Measurements from ENCODE around the gene MAP2. TPM values are rescaled to one million over a fixed set of nuclear protein-coding genes. Genes with fewer than 3 reads are reported as not detected.

Gene MAP2
- total RNA-seq, 6 experiments from 2014 or later: 1.0 to 2.0 (median 1.6) TPM

DNA sequence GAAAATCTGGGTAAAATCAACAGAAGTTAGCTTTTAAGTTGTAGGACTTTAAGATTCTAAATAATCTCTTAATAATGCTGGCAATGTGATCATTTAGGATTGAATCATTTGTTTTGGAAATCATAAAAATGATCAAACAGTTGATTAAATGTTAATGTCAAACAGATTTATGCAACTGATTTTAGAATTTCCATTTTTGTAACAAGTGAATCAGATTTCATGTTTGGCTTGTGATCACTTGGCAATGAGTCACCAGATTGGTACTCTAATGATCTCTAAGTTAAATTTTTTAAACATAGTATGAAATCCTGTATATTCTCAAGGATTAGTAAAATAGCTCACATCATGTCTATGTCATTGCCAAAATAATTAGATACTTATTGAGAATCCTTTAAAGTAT is 297.6 kb downstream of the MAP2 start:
- peak; percentile 17 for DNase-seq
- TF ChIP-seq, protein P1, sequence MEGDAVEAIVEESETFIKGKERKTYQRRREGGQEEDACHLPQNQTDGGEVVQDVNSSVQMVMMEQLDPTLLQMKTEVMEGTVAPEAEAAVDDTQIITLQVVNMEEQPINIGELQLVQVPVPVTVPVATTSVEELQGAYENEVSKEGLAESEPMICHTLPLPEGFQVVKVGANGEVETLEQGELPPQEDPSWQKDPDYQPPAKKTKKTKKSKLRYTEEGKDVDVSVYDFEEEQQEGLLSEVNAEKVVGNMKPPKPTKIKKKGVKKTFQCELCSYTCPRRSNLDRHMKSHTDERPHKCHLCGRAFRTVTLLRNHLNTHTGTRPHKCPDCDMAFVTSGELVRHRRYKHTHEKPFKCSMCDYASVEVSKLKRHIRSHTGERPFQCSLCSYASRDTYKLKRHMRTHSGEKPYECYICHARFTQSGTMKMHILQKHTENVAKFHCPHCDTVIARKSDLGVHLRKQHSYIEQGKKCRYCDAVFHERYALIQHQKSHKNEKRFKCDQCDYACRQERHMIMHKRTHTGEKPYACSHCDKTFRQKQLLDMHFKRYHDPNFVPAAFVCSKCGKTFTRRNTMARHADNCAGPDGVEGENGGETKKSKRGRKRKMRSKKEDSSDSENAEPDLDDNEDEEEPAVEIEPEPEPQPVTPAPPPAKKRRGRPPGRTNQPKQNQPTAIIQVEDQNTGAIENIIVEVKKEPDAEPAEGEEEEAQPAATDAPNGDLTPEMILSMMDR (IDR thresholded peaks at IDR 0.05): no peak
- H3K27ac Mint-ChIP-seq: no peak overlapping the region
- H3K36me3 Mint-ChIP-seq (ENCODE audit: low read depth): no peaks in the 10 kb centered on the region; the same call in 1 of the 2 replicates
- H3K27me3 Mint-ChIP-seq (ENCODE audit: insufficient read depth): no peaks in the 10 kb centered on the region; the same call in 1 of the 2 replicates
- H3K4me1 Mint-ChIP-seq (ENCODE audit: low read depth): peaks cover 16% of the 10 kb centered on the region
- peaks cover 6% of the 10 kb centered on the region; the same call in 1 of the 2 replicates for H3K9me3 Mint-ChIP-seq
- H3K4me3 Mint-ChIP-seq: no peak overlapping the region

GRCh38 chr2:209726311-209726710 is 302.5 kb downstream of the MAP2 start:
- no peak for DNase-seq
- Mint-ChIP-seq H3K9me3 (peaks cover 11% of the 10 kb centered on the region), H3K36me3 (ENCODE audit: low read depth) (no peaks in the 10 kb centered on the region; the same call in 1 of the 2 replicates), H3K4me1 (ENCODE audit: low read depth) (peaks cover 10% of the 10 kb centered on the region), H3K27ac (no peak overlapping the region), H3K4me3 (no peak overlapping the region), H3K27me3 (ENCODE audit: insufficient read depth) (no peaks in the 10 kb centered on the region; the same call in 1 of the 2 replicates)
- TF ChIP-seq, protein P1 (IDR thresholded peaks at IDR 0.05): no peak

- no peaks in the 10 kb centered on the region; the same call in 1 of the 2 replicates for H3K36me3 Mint-ChIP-seq (ENCODE audit: low read depth)
- no peaks in the 10 kb centered on the region; the same call in 1 of the 2 replicates for H3K27me3 Mint-ChIP-seq (ENCODE audit: insufficient read depth)
- H3K4me1 Mint-ChIP-seq (ENCODE audit: low read depth): peaks cover 3% of the 10 kb centered on the region
- DNase-seq: no peak
- H3K4me3 Mint-ChIP-seq: no peak overlapping the region
- TF ChIP-seq, protein P1 (IDR thresholded peaks at IDR 0.05): no peak
- H3K9me3 Mint-ChIP-seq: peaks cover 11% of the 10 kb centered on the region
- H3K27ac Mint-ChIP-seq: no peak overlapping the region
Observed at GRCh38 chr2:209727077-209727476, 303.2 kb downstream of the MAP2 start.

- Mint-ChIP-seq H3K4me1 (ENCODE audit: low read depth) (no peaks in the 10 kb centered on the region), H3K4me3 (no peak overlapping the region), H3K27me3 (ENCODE audit: insufficient read depth) (no peaks in the 10 kb centered on the region; the same call in 1 of the 2 replicates), H3K36me3 (ENCODE audit: low read depth) (no peaks in the 10 kb centered on the region), H3K9me3 (peaks cover 14% of the 10 kb centered on the region), H3K27ac (no peak overlapping the region)
- DNase-seq: no peak
- TF ChIP-seq, protein P1 (IDR thresholded peaks at IDR 0.05): no peak
Observed at GRCh38 chr2:209734805-209735204, 311.0 kb downstream of the MAP2 start.

DNA sequence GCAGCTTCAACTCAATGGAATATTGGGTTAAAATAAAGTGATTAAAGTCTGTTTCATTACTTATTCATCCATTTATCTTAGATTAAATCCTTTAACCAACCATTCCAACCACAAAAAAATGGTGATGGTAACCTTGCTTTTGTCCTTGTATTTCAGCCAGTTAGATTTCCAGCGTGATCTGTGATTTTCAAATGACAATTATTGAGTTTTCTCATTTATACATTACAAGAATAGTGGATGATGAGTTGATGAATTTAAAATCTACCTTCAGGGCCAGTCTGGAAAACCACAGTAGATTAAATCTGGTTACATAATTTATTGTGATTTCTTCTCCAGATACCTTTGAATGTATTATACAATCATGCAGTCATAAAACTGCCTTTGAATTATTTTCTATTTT is 318.1 kb downstream of the MAP2 start:
- no peaks in the 10 kb centered on the region for H3K36me3 Mint-ChIP-seq (ENCODE audit: low read depth)
- TF ChIP-seq, protein P1 (IDR thresholded peaks at IDR 0.05): no peak
- no peak for DNase-seq
- H3K27me3 Mint-ChIP-seq (ENCODE audit: insufficient read depth): peaks cover 2% of the 10 kb centered on the region
- H3K4me3 Mint-ChIP-seq: no peak overlapping the region
- H3K9me3 Mint-ChIP-seq: peaks cover 8% of the 10 kb centered on the region; the same call in 1 of the 2 replicates
- H3K4me1 Mint-ChIP-seq (ENCODE audit: low read depth): no peaks in the 10 kb centered on the region
- no peak overlapping the region for H3K27ac Mint-ChIP-seq

Measured in HFFc6 (cell line).